ENCODE results near the gene AAMP.

AAMP gene

GRCh38 chr2:218221000-218221399, 48.9 kb downstream of the AAMP start:
- no peak for DNase-seq (ENCODE audit: low read depth)

GRCh38 chr2:218219934-218220333, 50.0 kb downstream of the AAMP start:
- DNase-seq (ENCODE audit: low read depth) = no peak

- DNase-seq (ENCODE audit: low read depth) = no peak
Observed at GRCh38 chr2:218218268-218219185, 51.4 kb downstream of the AAMP start.

GRCh38 chr2:218217360-218218267, 52.3 kb downstream of the AAMP start:
- DNase-seq (ENCODE audit: low read depth) = peak; percentile 41

GRCh38 chr2:218216674-218217359, 53.1 kb downstream of the AAMP start, which contains the start of gene ARPC2:
Gene ARPC2 (plus strand): TSS chr2:218217189. CDS start chr2:218217471, 282 bp downstream.
- DNase-seq (ENCODE audit: low read depth) = peak; percentile 93

- DNase-seq (ENCODE audit: low read depth) = no peak
Observed at GRCh38 chr2:218216336-218216673, 53.6 kb downstream of the AAMP start.
